HG03064 (cell line): ENCODE data around the gene CDCP2.

Experiments used
- ATAC-seq: cut with Tn5 transposase; IDR thresholded peaks from one replicate; pipeline ENCODE4 v1.9.1; 2021; ENCODE audit warnings: low read depth; ENCODE audit not compliant: unreplicated experiment

The CDCP2 gene

DNA sequence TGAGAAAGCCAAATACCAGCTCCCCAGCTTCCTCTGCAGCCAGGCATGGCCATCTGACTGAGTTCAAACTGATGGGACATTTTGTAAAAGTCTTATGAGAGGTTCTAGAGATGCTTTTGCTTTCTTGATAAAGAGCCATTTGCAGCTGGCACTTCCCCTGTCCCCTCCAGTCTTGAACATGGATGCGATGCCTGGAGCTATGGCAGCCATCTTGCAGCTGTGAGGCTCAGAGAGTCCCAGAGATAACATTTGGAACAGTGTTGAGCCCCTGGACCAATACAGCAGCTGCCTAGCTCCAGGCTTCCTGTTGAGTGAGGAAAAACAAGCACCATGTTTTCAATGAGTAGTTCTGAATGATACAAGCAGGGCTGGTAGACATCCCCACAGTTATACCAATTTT is 13.8 kb downstream of the CDCP2 start:
- no peak for ATAC-seq

DNA sequence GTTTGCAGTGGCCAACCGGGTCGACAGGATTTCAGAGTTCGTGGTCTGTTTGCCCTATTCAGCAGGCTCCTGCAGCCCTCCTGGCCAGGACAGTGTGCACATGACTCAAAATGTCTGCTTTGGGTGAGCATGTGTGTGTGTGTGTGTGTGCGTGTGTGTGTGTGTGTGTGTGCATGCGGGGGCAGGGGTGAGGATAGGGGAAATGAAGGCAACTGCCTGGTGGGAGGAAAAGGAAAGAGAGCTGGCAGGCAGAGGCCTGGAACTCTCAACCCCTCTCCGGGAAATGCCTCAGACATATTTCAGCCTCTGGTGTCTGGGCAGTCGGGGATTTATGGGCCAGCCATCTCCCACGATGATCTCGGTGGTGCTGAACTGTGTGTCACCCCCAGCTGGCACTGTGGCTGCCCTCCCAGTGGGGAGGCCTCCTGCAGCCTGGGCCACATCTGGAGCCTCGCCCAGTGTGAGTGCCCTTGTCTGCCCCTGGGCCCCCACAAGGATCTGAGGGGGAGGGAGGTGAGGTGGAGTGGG is 15.2 kb downstream of the CDCP2 start:
- no peak for ATAC-seq

DNA sequence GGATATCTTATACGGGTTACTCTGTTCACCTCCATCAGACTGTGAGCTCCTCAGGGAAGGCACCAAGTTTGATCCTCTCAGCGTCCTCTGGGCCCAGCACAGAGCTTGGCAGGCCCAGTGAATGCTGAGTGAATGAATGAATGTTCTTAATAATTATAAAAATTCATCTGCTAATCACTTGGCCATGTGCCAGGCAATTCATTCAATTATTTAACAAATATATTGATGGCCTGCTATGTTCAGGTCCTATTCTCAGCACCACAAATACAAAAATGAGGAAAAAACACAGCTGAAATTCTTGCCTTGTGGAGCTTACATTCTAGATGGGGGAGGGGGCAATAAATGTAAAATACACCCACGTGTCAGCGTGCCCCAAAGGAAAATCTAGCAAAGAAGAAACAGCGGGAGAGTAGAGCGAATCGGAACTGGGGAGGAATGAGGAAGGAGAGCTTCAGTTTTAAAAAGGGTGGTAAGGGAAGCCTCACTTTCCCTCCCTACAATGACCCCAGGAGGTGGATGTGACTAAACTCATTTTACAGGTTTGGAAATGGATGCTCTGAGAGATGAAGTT is 15.8 kb downstream of the CDCP2 start:
- ATAC-seq, result no peak

DNA sequence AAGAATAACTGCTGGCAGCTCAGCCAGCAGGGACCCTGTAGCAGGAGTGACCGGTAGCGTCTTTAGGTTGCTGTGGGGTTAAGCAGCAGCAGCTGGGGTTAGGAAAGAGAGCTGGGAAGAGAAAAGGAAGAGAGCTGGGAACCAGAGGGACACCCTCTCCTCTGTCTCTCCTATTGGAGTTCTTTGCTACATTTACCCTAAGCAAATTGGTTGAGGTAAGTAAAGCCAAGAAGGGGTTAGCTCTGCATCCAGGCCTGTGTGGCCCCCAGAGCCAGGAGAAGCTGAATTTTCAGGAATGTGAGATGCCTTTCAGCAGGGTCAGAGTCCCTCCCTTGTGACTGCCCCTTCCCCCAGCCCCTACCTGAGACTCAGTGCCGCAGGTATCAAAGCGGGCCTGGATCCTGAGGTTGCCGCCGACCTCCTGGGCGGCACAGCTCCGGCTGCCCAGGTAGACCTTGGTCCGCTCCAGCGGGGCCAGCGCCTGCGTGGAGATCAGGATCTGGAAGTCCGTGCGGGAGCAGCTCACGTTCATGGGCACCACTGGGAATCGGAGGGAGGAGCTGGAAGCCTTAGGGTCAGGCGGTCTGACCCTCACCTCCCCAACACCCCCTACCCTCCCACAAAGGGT is 16.4 kb downstream of the CDCP2 start:
- ATAC-seq, result no peak

DNA sequence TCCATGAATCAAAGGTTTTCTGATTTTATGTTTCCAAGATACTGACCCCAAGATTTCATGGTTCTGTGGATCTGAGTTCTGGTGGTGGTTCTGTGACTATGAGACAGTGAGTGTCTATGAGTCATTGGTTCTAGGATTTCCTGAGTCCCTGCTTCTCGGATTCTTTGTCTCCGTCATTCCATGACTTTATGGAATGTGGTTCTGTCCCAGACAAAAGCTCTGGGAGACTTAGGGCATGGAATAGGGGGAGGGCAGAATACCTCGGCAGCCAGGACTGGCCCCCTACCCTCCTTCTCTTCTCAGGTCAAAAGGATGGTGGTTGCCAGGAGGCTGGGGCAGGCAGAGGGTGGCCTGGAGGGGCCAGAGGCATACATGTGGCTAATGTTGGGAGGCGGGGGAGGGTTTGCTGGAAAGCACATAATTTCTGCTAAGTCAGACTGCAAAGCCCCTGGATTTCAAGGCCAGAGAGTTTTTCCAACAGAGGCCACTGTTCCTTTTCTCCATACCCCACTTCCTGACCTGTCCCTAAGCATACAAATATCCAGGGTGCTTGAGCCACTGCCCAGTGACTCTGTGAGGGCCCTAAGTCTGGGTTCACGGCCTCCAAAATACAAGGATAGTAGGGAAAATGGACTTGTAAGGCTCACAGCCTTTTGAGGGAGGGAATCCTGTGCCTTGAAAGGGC is 17.2 kb downstream of the CDCP2 start:
- ATAC-seq, result no peak

DNA sequence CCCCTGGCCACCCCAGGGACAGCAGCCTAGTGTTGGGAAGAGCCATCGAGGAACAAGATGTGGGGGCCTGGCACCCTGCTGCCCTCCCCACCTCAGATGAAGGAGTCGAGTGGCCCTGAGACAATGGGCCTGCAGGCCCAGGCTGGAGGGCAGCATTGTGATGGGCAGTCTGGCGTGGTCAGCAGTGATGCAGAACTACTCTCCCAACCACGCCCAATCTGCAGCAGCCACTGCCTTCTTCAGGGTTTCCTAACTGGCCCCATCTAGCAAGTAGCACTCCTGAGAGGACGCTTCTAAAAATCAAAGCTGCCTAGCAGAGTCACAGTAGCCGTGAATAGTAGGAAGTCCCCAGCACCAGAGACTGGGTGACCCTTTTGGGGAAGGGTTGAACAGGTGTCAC is 18.5 kb downstream of the CDCP2 start:
- ATAC-seq, result no peak

DNA sequence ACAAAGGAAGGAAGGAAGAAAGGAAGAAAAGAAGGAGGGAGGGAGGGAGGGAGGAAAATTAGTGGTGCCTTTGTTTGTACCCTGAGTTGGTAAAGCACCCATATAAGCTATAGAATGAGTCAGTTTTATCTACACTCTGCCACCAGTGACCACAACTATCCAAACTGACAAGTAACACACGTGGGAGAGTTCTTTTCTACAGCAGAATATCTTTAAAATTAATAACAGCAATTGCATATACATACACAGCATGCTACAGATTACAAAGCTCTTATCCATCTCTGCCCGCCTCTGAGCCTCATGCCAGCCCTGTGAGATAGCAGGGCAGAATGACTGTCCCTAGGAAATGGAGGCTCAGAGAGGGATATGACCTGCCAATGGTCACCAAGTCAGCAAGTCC is 20.3 kb downstream of the CDCP2 start:
- ATAC-seq, result no peak

DNA sequence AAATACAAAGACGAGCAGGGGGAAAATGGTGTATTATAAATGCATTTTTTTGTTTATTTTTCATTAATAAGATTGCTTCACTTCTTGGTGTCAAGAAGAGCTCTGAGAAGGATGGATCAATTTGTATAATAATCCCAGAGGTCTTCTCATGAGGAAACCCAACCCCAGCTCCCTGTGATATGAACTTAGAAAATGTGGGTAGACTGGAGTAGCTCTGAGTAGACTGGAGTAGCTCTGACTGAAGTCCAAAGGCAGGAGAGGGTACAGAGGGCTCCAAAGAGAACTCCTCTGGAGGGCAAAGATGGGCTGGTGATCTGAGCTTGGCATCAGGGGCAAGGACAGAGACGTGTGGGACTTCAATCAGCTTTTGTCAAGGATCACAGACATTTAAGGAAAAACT is 21.4 kb downstream of the CDCP2 start:
- no peak for ATAC-seq

DNA sequence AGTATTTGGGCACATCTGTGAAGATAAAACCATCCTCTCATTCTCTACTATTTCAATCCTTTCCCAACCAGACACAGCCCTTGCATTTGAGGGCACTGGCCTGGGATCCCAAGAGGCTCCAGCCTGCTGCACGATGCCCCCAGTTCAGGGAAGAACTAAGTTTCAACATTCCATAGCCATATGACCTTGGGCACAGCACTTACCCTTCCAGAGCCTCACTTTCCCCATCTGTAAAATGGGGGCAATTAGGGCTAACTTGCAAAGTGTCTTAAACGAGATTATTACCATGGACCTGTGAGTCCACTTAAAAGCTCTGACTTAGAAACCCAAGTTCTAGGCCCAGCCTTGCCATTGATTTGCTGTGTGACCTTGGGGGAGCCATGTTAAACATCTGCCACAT is 22.9 kb downstream of the CDCP2 start:
- ATAC-seq, result no peak

DNA sequence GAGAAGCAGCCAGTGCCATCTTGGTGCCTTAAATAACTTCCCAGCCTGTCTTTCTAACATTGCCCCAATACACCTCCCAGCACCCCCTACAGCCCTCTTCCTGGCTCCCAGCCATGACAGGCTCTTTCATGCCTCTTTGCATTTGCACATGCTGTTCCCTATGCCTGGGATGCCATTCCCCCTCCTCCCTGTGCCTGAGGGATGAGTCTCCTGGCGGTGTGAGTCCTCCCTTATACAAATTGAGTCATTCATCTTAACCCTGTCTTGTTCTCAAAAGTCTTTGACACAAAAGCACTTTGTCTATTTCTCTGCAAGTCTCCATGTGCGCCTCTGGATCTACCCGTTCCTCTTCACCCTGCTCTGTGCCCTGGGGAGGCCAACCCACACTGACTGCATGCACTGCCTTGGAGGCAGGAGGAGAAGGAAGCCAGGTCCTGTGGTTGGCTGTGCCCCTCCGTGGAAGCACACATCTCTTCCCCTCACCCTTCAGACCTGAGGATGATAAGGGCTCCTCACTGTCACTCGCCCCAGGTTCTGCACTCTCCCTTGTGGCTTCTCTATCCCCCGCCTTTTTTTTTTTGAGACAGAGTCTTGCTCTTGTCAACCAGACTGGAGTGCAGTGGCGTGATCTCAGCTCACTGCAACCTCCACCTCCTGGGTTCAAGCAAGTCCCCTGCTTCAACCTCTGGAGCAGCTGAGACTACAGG is 25.1 kb downstream of the CDCP2 start:
- ATAC-seq, result no peak

DNA sequence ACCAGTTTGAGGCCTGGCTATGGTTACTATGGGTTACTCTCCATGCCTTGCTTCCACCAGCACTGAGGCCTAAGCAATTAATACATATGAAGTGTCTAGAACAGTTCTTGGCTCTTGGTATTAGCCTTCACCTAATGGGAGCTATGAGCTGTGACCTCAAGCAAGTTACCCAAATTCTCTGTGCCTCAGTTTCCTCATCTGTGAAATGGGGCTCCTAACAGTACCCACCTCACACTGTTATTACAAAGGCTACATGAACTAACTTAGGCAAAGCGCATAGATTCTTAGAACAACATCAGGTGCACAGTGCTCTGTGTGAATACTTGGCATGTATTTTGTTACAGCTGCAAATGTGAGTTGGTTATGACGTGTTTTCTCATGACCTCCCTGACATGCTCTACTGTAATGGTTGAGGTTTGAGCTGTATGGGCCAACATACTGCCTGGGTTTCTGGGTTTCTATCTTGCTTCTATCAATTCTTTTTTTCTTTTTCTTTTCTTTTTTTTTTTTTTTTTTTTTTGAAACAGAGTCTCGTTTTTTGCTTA is 26.5 kb downstream of the CDCP2 start:
- ATAC-seq, result no peak

DNA sequence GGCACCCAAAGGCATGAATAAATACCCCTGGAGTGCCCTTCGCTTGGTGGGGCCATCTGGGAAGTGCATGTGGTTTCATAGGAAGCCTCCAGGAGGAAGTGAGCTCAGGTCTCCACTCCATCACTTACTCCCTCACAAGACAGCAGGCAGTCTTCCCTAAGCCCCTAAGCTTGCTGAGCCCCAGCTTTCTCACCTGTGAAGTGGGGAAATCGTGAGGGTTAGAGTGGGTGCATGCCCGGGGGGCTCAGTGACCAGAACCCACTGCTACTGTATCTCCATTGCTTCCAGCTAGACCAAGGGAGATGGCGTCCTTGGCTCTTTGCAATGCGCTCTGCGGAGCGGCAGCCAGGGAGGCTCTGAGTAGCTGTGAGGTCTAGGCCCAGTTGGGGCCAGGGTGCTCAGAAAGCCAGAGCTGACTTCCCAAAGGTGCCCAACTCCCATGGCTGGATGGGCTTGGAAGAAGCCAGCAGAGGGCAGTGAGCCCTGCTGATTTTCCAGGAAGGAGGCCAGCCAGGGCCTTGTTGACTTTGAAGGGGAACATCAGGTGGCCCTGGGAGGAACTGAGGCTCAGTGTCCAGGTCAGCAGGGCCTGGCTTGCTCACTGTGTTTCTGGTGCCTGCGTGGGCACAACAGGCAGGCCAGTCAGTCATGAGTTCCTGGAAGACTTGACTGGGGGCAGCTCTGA is 27.3 kb downstream of the CDCP2 start:
- ATAC-seq, result no peak

DNA sequence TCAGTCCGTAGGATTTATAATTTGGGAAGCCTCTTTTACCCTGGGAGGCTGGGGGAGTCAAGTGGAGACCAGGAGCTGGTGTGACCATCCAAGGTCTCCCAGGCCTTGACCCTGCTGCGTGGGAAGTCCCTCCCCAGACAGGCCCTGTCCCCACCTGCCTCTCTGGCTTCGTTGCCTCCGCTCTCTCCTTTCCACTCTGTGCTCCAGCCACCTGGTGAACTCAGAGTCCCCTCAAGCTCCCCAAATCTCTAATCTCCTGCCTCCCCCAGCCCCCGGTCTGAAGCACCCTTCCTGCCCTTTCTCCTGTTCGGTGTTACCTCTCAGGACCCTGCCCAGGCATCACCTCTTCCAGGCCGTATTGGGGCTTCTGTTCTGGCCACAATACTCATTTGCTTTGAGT is 27.9 kb downstream of the CDCP2 start:
- ATAC-seq, result no peak

DNA sequence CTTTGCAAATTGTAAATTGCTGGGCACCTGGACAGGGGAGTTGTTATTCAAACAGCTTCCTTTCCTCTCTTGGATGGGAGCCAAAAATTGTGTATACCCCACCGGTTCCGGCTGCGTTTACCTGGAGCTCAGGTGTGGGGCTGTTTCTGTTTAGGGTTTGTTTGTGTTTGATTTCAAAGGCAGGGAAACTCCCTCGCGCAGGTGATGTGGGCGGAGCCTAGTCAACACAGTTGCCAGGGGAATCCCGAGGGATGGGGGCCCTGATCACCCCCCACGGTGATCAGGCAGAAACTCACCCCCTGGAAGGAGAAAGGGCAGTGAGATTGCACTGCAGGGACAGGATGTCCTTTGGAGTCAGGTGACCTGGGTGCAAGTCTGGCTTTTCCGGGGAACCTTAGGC is 28.3 kb downstream of the CDCP2 start:
- no peak for ATAC-seq

DNA sequence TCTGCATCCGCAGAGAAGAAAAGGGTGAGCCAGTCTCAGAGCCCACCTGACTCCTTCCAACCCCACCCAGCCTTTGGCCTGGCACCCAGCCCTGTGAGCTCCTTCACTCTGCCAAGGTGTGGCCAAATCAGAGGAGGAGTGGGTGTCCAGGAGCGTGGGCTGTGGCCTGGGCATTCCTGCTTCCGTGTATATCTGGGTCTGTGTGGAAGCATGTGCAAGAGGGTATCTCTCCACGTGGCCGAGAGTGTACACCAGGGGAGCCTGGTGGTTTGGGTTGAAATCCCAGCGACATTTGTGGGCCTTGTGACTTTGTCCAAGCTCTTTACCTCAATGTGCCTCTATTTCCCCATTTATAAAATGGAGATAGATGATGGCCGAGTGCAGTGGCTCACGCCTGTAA is 29.8 kb downstream of the CDCP2 start:
- no peak for ATAC-seq

DNA sequence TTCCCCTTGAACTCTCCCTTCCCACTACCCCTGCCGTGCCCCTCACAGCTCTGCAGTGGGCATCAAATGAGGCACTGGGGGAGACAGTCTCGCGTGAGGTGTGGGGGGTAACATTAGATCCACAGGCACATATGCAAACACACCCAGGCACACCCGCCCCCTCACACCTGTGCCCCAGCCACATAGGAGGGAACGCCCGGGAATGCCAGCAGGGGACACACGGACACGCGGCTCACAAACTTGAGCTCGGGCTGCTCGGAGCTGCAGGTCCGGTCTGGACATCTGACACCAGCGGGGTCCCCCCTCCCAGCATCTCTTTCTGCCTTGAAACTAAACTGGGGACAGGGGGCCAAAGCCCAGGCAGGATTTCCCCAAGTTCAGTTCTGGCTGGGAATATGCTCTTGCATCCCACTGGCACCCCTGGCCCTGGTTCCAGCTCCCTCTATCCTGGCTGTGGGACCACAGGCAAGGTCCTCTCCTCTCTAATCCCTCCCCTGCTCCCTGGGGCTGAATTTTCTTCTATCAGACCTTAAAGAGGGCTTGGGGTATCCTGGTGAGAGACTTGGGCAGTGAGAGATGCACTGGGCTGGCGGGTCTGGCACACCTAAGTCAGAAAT is 30.6 kb downstream of the CDCP2 start:
- ATAC-seq, result no peak

DNA sequence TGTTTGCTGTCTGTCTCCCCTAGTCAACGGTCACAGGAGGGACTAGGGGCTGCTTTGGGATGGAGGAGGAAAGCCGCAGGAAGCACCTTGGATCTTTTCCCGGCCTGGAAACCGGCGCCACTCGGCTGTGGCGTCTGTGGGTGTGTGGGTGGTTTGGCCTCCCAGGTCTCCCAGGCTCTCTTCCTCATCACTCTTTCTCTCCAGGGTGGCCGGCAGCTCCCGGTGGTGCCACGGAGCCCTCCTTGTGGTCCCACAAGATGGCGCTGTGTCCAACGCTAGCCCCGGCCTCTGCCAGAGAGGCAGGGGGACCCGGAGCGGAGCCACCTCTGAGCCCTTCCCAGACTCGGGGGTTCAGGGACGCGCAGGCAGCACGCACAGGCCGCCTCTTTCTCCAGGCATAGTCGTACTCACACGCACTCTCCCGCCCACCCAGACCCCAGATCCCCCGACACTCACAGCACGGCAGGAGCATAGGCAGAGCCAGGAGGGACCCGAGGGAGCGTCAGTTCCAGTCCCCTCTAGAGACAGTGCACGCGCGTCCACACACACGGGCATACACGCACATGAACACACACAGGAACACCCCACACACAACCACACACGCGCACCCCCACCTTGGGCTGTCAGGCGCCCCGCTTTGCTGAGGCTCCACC is 31.2 kb downstream of the CDCP2 start:
- no peak for ATAC-seq

DNA sequence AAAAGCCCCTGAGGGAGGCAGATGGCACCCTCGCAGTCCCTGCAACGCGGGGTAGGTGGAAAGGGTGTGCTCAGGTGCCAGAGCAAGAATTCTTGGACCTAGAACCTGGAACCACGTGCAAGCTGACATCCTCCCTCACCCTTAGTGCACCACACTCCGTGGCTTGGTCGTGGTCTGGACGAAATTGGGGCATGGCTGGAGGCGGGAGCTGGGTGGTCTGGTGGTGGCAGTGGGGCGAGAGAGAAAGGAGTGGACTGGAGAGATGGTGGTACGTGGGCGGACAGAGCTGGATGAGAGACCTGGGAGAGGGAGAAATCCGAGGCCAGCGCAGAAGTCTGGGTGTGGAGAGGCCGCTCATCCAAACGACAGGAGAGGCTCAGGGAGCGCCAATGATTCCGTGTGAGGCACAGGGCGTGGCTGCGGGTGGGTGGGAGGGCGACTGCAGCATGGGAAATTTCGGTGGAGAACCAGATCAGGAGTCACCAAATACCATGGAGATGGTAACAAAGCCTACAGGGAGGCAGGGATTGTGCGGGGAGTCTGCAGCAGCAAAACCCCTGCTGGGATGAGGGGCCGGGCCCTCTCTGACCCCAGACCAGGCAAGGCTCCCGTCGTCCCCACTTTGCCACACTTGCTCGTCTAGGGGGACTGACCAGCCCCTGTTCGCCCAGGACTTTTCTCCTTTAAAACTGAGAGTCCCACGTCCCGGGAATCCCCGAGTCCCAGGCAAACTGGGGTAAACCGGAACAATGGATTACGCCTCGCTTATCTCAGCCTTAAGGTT is 31.9 kb downstream of the CDCP2 start:
- no peak for ATAC-seq
